Transverse colon (tissue), 4 donors: ENCODE results near the gene STARD10.

Source experiments
- CTCF ChIP-seq, 5 experiments: fragments of 200-600 bp in 3 of 5; fragments of 450-650 bp in 2 of 5; sonication (generic) in 3 of 5; IDR thresholded peaks; 1 replicate in 2 of 5; 2 replicates in 3 of 5; pipeline ENCODE4 v1.5.1; 2016 to 2017; ENCODE audit warnings: antibody characterized with exemption in 5 of 5, inconsistent platforms in 3 of 5, mild to moderate bottlenecking in 2 of 5, moderate library complexity in 1 of 5
- EP300 ChIP-seq: sonication (generic); formaldehyde crosslinking; IDR thresholded peaks from one replicate; pipeline ENCODE4 v1.6.1; 2017; ENCODE audit warnings: antibody characterized with exemption, low read depth
- POLR2A ChIP-seq: fragments of 450-650 bp; IDR thresholded peaks from one replicate; pipeline ENCODE4 v1.6.1; 2016; ENCODE audit warnings: antibody characterized with exemption, mild to moderate bottlenecking, moderate library complexity
- POLR2AphosphoS5 ChIP-seq, 3 donors: sonication (generic); formaldehyde crosslinking; IDR thresholded peaks; one replicate each; pipeline ENCODE4 v1.6.1; 2016; ENCODE audit warnings: antibody characterized with exemption in 3 of 3

GRCh38 chr11:72828081-72828567, 34.3 kb upstream of the STARD10 start:
- TF ChIP-seq EP300 (no peak), POLR2A (no peak), CTCF (IDR thresholded peaks at IDR 0.05) (no peak), POLR2AphosphoS5 (IDR thresholded peaks at IDR 0.05) (no peak)
